ENCODE measurements around the gene CEND1. TPM values are rescaled to one million over a fixed set of nuclear protein-coding genes. Genes with fewer than 3 reads are reported as not detected.

Gene CEND1
- polyA plus RNA-seq, 1 donor (not counting 4 experiments of a cell fraction or from before 2014, with no cell fraction given): not detected

DNA sequence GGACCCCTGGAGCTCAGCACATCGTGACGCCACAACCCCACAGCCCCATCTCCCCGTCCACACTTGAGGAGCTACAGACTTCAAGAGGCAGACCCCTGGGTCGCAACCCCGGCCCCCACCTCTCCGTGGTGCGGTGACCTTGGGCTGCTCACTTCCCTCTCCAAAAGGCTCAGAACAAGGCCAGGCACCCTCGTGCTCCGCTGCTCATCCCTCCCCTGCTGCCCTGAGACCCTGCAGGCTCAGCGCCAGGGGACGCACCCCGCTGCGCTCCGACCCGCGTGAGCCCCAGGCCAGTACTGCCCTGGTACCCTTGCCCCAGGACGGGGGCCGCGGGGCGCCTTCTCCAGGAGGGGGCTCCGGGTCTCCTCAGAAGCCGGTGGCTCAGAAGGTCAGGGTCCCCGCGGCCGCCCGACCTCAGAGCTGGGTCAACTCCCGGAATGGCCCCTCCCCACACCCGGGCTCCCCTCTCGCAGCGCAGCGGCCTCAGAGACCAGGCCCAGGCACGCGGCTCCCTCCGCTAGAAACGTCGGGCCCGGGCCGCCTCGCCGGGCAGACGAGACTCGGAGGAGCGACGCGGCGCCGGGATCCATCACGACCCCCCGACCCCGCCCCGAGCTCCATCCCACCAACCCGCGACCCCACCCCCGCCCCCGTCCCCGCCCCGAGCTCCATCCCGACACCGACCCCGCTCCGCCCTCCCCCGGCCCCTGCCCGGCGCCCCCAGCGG, 13.2 kb downstream of the CEND1 start:
- Histone ChIP-seq H3K9ac (ENCODE audit: control insufficient read depth, extremely low read depth, insufficient read depth, low read length) (peak overlapping the region; percentile 92), H3K4me2 (ENCODE audit: control insufficient read depth, extremely low read depth, insufficient read depth, low read depth, low read length) (peak overlapping the region; percentile 91), H3K36me3 (ENCODE audit: control insufficient read depth in 2 of 2, extremely low read depth in 1 of 2, insufficient read depth in 2 of 2, low read length in 2 of 2) (peaks cover 22 to 29% of the 10 kb centered on the region in 2 experiments), H3K4me3 (ENCODE audit: control insufficient read depth in 2 of 3, extremely low read depth in 1 of 3, insufficient read depth in 2 of 3, low read depth in 1 of 3, low read length in 3 of 3) (peak overlapping the region; percentile 79 to 91 (median 85)), H3K79me2 (ENCODE audit: control insufficient read depth, insufficient read depth, low read length) (peaks cover 71% of the 10 kb centered on the region), H3K4me1 (ENCODE audit: control insufficient read depth, extremely low read depth, insufficient read depth, low read length) (peaks cover 19% of the 10 kb centered on the region), H3K9me3 (ENCODE audit: control insufficient read depth, low read depth, low read length) (no peaks in the 10 kb centered on the region), H2AFZ (ENCODE audit: control insufficient read depth, low read length) (no peak overlapping the region), H4K20me1 (ENCODE audit: control insufficient read depth, extremely low read depth, insufficient read depth, low read length) (peaks cover 11% of the 10 kb centered on the region), H3K27me3 (ENCODE audit: control insufficient read depth, extremely low read depth, insufficient read depth, low read length) (no peaks in the 10 kb centered on the region), H3K9me1 (ENCODE audit: control insufficient read depth, extremely low read depth, insufficient read depth, low read length) (peaks cover 12% of the 10 kb centered on the region), H3K27ac (ENCODE audit: control insufficient read depth, insufficient read depth, low read length) (peak overlapping the region; percentile 77)
- no peak for DNase-seq (ENCODE audit: low read depth, low spot score)
- no peak for FAIRE-seq
- TF ChIP-seq EZH2 (IDR thresholded peaks at IDR 0.05; ENCODE audit: low read length): no peak
- TF ChIP-seq, protein P1, sequence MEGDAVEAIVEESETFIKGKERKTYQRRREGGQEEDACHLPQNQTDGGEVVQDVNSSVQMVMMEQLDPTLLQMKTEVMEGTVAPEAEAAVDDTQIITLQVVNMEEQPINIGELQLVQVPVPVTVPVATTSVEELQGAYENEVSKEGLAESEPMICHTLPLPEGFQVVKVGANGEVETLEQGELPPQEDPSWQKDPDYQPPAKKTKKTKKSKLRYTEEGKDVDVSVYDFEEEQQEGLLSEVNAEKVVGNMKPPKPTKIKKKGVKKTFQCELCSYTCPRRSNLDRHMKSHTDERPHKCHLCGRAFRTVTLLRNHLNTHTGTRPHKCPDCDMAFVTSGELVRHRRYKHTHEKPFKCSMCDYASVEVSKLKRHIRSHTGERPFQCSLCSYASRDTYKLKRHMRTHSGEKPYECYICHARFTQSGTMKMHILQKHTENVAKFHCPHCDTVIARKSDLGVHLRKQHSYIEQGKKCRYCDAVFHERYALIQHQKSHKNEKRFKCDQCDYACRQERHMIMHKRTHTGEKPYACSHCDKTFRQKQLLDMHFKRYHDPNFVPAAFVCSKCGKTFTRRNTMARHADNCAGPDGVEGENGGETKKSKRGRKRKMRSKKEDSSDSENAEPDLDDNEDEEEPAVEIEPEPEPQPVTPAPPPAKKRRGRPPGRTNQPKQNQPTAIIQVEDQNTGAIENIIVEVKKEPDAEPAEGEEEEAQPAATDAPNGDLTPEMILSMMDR (optimal IDR thresholded peaks at IDR 0.05 in 1 of 3, IDR thresholded peaks at IDR 0.05 in 1 of 3, conservative IDR thresholded peaks at IDR 0.05 in 1 of 3; ENCODE audit: extremely low read depth in 1 of 3, insufficient read depth in 2 of 3, low read length in 3 of 3): no peak
- dilution Hi-C loops (cut with MboI; ENCODE audit: extremely low pct_ligation_motif_present, low sequenced_read_pairs): no loop called here

DNA sequence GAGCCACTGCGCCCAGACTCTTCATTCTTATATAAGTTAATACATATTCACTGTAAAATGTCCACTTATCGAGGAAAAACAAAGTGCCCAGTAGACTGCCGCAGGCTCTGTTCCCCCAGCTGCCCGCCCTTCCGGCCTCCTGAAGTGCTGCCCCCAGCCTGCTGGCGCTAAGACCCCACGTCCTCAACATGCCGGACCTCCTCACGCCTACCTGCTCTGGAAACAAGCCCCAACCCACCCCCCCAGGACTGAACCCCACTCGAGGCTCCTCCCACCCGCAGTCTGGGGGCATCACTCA, 13.7 kb downstream of the CEND1 start:
- no peak for DNase-seq (ENCODE audit: low read depth, low spot score)
- Histone ChIP-seq H3K79me2 (ENCODE audit: control insufficient read depth, insufficient read depth, low read length) (peaks cover 76% of the 10 kb centered on the region), H3K4me1 (ENCODE audit: control insufficient read depth, extremely low read depth, insufficient read depth, low read length) (peaks cover 19% of the 10 kb centered on the region), H3K9me1 (ENCODE audit: control insufficient read depth, extremely low read depth, insufficient read depth, low read length) (peaks cover 12% of the 10 kb centered on the region), H3K4me2 (ENCODE audit: control insufficient read depth, extremely low read depth, insufficient read depth, low read depth, low read length) (peak overlapping the region; percentile 91), H3K27ac (ENCODE audit: control insufficient read depth, insufficient read depth, low read length) (peak overlapping the region; percentile 77), H3K36me3 (ENCODE audit: control insufficient read depth in 2 of 2, extremely low read depth in 1 of 2, insufficient read depth in 2 of 2, low read length in 2 of 2) (peaks cover 26 to 33% of the 10 kb centered on the region in 2 experiments), H2AFZ (ENCODE audit: control insufficient read depth, low read length) (no peak overlapping the region), H3K9me3 (ENCODE audit: control insufficient read depth, low read depth, low read length) (no peaks in the 10 kb centered on the region), H3K9ac (ENCODE audit: control insufficient read depth, extremely low read depth, insufficient read depth, low read length) (peak overlapping the region; percentile 92), H3K27me3 (ENCODE audit: control insufficient read depth, extremely low read depth, insufficient read depth, low read length) (no peaks in the 10 kb centered on the region), H4K20me1 (ENCODE audit: control insufficient read depth, extremely low read depth, insufficient read depth, low read length) (peaks cover 11% of the 10 kb centered on the region), H3K4me3 (ENCODE audit: control insufficient read depth in 2 of 3, extremely low read depth in 1 of 3, insufficient read depth in 2 of 3, low read depth in 1 of 3, low read length in 3 of 3) (peak overlapping the region; percentile 79 to 91 (median 85))
- dilution Hi-C loops (cut with MboI; ENCODE audit: extremely low pct_ligation_motif_present, low sequenced_read_pairs): no loop called here
- TF ChIP-seq, protein P1 (optimal IDR thresholded peaks at IDR 0.05 in 1 of 3, IDR thresholded peaks at IDR 0.05 in 1 of 3, conservative IDR thresholded peaks at IDR 0.05 in 1 of 3; ENCODE audit: extremely low read depth in 1 of 3, insufficient read depth in 2 of 3, low read length in 3 of 3): no peak
- TF ChIP-seq EZH2 (IDR thresholded peaks at IDR 0.05; ENCODE audit: low read length): no peak
- no peak for FAIRE-seq

Measured in keratinocyte (primary cell).